ENCODE measurements around the gene NKAIN2.

DNA sequence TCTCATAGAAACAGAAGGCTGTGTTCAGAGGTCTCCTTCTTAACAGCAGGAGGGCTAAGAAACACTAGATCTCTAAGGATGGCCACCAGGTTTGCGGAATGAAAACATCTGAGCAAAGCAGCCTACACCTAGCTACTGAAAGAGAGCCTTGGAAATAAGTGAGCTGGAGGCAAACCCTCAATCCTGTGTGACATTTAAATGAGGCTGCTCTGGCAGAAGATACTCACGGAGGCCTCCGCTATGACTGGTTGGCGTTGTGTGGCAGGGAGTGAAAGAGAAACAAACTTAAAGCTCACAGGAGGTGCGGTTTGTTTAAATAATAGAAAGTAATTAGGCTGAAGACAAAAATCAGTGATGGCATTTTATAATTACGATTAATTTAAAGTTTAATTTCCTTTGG, 996.6 kb downstream of the NKAIN2 start:
- TF ChIP-seq POLR2A (IDR thresholded peaks at IDR 0.05; ENCODE audit: borderline replicate concordance, extremely low read depth, insufficient read depth, insufficient read length) (no peak), POLR2AphosphoS5 (IDR thresholded peaks at IDR 0.05; ENCODE audit: low read depth, low read length) (no peak), EGR1 (IDR thresholded peaks at IDR 0.05; ENCODE audit: low read depth) (no peak)
- TF ChIP-seq, protein P1, sequence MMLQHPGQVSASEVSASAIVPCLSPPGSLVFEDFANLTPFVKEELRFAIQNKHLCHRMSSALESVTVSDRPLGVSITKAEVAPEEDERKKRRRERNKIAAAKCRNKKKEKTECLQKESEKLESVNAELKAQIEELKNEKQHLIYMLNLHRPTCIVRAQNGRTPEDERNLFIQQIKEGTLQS (IDR thresholded peaks at IDR 0.05) = no peak
